ENCODE measurements around the gene PRDM16. TPM values are rescaled to one million over a fixed set of nuclear protein-coding genes. Genes with fewer than 3 reads are reported as not detected.

The PRDM16 gene
- polyA plus RNA-seq, 1 donor from 2014 or later = 0.21 TPM

DNA sequence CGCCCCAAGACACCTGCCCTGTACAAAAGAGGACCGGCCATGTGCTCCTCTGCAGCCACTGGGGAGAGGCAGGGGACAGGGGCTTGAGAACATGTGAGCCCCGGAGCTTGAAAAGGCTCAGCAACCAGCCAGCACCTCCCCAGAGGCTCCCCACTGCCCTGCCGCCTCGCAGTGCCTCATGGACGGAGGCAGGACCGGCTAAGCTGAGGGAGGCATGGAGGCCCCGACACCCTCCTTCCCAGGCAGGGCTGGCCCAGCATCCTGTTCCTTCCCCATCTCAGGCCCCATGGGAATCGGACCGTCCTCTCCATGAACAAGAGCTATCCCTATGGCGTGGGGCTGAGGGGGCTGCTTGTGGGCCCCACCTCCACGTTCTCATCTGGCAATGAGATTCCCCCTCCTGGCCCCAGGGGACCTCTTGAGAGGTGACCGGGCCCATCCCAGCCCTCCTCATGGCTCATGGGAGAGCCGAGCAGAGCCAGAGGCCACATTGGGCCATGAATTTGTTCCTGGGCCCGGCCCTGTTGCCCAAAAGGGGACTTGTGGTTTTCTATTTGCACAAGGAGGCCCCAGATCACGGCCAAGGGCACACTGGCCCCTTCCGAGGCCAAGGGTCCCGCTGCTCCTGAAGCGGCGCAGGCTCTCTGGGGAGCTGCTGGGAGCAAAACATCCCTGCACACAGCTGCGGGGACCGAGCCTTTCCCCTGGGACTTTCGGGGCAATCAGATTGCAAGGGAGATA lies 320.3 kb downstream of the PRDM16 start:
- no peaks in the 10 kb centered on the region for H4K20me1 ChIP-seq (ENCODE audit: insufficient read depth)
- TF ChIP-seq TAF1 (IDR thresholded peaks at IDR 0.05; ENCODE audit: low read depth) (no peak), MXI1 (conservative IDR thresholded peaks at IDR 0.05; ENCODE audit: poor library complexity, severe bottlenecking) (no peak), POLR2AphosphoS5 (IDR thresholded peaks at IDR 0.05) (no peak)
- TF ChIP-seq, protein P1, sequence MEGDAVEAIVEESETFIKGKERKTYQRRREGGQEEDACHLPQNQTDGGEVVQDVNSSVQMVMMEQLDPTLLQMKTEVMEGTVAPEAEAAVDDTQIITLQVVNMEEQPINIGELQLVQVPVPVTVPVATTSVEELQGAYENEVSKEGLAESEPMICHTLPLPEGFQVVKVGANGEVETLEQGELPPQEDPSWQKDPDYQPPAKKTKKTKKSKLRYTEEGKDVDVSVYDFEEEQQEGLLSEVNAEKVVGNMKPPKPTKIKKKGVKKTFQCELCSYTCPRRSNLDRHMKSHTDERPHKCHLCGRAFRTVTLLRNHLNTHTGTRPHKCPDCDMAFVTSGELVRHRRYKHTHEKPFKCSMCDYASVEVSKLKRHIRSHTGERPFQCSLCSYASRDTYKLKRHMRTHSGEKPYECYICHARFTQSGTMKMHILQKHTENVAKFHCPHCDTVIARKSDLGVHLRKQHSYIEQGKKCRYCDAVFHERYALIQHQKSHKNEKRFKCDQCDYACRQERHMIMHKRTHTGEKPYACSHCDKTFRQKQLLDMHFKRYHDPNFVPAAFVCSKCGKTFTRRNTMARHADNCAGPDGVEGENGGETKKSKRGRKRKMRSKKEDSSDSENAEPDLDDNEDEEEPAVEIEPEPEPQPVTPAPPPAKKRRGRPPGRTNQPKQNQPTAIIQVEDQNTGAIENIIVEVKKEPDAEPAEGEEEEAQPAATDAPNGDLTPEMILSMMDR (IDR thresholded peaks at IDR 0.05; ENCODE audit: poor library complexity, severe bottlenecking) = no peak
- TF ChIP-seq, protein P2, sequence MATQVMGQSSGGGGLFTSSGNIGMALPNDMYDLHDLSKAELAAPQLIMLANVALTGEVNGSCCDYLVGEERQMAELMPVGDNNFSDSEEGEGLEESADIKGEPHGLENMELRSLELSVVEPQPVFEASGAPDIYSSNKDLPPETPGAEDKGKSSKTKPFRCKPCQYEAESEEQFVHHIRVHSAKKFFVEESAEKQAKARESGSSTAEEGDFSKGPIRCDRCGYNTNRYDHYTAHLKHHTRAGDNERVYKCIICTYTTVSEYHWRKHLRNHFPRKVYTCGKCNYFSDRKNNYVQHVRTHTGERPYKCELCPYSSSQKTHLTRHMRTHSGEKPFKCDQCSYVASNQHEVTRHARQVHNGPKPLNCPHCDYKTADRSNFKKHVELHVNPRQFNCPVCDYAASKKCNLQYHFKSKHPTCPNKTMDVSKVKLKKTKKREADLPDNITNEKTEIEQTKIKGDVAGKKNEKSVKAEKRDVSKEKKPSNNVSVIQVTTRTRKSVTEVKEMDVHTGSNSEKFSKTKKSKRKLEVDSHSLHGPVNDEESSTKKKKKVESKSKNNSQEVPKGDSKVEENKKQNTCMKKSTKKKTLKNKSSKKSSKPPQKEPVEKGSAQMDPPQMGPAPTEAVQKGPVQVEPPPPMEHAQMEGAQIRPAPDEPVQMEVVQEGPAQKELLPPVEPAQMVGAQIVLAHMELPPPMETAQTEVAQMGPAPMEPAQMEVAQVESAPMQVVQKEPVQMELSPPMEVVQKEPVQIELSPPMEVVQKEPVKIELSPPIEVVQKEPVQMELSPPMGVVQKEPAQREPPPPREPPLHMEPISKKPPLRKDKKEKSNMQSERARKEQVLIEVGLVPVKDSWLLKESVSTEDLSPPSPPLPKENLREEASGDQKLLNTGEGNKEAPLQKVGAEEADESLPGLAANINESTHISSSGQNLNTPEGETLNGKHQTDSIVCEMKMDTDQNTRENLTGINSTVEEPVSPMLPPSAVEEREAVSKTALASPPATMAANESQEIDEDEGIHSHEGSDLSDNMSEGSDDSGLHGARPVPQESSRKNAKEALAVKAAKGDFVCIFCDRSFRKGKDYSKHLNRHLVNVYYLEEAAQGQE (IDR thresholded peaks at IDR 0.05; ENCODE audit: borderline replicate concordance) = no peak
- H3K9me3 ChIP-seq (ENCODE audit: low read length) = no peaks in the 10 kb centered on the region
- no peak overlapping the region for H3K9ac ChIP-seq (ENCODE audit: low read length)
- H3K36me3 ChIP-seq (ENCODE audit: insufficient read depth, low read length) = no peaks in the 10 kb centered on the region
- H3F3A ChIP-seq (ENCODE audit: insufficient read depth, low read length, poor library complexity, severe bottlenecking) = no peaks in the 10 kb centered on the region
- H3K27me3 ChIP-seq (ENCODE audit: insufficient read depth, low read depth, low read length) = peaks cover 20% of the 10 kb centered on the region
- no peak overlapping the region for H3K4me2 ChIP-seq (ENCODE audit: low read length)
- H2AFZ ChIP-seq (ENCODE audit: low read depth, low read length) = no peak overlapping the region
- H3K4me3 ChIP-seq (ENCODE audit: low read length) = no peak overlapping the region
- H3K79me2 ChIP-seq (replicated peaks; ENCODE audit: insufficient read depth, low read length) = no peaks in the 10 kb centered on the region
- no peaks in the 10 kb centered on the region for H3K9me2 ChIP-seq (ENCODE audit: insufficient read depth, low read length)
- no peak overlapping the region for H3K27ac ChIP-seq (ENCODE audit: low read length)

DNA sequence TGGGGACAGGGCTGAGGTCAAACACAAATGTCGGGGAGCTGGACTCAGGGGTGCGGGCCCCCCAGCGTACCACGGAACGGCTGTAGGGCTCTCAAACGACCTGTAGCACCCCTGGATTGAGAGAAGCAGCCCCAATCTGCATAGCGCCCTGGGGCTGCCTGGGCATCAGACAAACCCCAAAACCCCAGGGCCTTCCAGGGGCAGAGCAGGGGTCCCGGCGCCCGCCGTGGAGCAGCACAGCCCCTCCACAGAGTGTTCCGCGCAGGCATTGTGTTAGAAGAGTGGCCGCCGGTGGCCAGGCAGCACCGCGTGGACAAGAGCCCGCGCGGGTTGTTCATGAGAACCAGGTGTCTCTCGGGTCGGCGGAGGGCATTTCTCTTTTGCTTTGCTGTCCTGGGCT lies 321.3 kb downstream of the PRDM16 start:
- Histone ChIP-seq H3K79me2 (replicated peaks; ENCODE audit: insufficient read depth, low read length) (no peaks in the 10 kb centered on the region), H3K36me3 (ENCODE audit: insufficient read depth, low read length) (no peaks in the 10 kb centered on the region), H3K4me2 (ENCODE audit: low read length) (no peak overlapping the region), H4K20me1 (ENCODE audit: insufficient read depth) (no peaks in the 10 kb centered on the region), H3K9me3 (ENCODE audit: low read length) (no peaks in the 10 kb centered on the region), H2AFZ (ENCODE audit: low read depth, low read length) (no peak overlapping the region), H3F3A (ENCODE audit: insufficient read depth, low read length, poor library complexity, severe bottlenecking) (no peaks in the 10 kb centered on the region), H3K9me2 (ENCODE audit: insufficient read depth, low read length) (no peaks in the 10 kb centered on the region), H3K9ac (ENCODE audit: low read length) (no peak overlapping the region), H3K4me3 (ENCODE audit: low read length) (no peak overlapping the region), H3K27ac (ENCODE audit: low read length) (no peak overlapping the region), H3K27me3 (ENCODE audit: insufficient read depth, low read depth, low read length) (peaks cover 20% of the 10 kb centered on the region)
- TF ChIP-seq, protein P1 (IDR thresholded peaks at IDR 0.05; ENCODE audit: poor library complexity, severe bottlenecking) = no peak
- TF ChIP-seq MXI1 (conservative IDR thresholded peaks at IDR 0.05; ENCODE audit: poor library complexity, severe bottlenecking) (no peak), POLR2AphosphoS5 (IDR thresholded peaks at IDR 0.05) (no peak), RAD21 (conservative IDR thresholded peaks at IDR 0.05) (no peak), TAF1 (IDR thresholded peaks at IDR 0.05; ENCODE audit: low read depth) (no peak), EP300 (conservative IDR thresholded peaks at IDR 0.05; ENCODE audit: poor library complexity, severe bottlenecking) (no peak), SMC3 (conservative IDR thresholded peaks at IDR 0.05; ENCODE audit: poor library complexity) (no peak), EZH2 (IDR thresholded peaks at IDR 0.05; ENCODE audit: borderline replicate concordance, insufficient read depth, low read length, poor library complexity, severe bottlenecking) (no peak)
- TF ChIP-seq, protein P2 (IDR thresholded peaks at IDR 0.05; ENCODE audit: borderline replicate concordance) = no peak

Measured in neural cell (in vitro differentiated cells).